ENCODE data around the gene TOM1L2.

GRCh38 chr17:17865035-17865434, 107.2 kb downstream of the TOM1L2 start:
- TF ChIP-seq HDGF (IDR thresholded peaks at IDR 0.05; ENCODE audit: borderline replicate concordance) (no peak), ELF4 (IDR thresholded peaks at IDR 0.05) (no peak), FOXM1 (IDR thresholded peaks at IDR 0.05; ENCODE audit: borderline replicate concordance) (no peak), ZNF384 (IDR thresholded peaks at IDR 0.05) (no peak), NFRKB (IDR thresholded peaks at IDR 0.05) (no peak), ARNT (IDR thresholded peaks at IDR 0.05) (no peak), SUZ12 (IDR thresholded peaks at IDR 0.05) (no peak)
- TF ChIP-seq, protein P1, sequence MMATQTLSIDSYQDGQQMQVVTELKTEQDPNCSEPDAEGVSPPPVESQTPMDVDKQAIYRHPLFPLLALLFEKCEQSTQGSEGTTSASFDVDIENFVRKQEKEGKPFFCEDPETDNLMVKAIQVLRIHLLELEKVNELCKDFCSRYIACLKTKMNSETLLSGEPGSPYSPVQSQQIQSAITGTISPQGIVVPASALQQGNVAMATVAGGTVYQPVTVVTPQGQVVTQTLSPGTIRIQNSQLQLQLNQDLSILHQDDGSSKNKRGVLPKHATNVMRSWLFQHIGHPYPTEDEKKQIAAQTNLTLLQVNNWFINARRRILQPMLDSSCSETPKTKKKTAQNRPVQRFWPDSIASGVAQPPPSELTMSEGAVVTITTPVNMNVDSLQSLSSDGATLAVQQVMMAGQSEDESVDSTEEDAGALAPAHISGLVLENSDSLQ (IDR thresholded peaks at IDR 0.05), result no peak
